HepG2 (cell line): ENCODE measurements around the gene TBC1D1. TPM values are rescaled to one million over a fixed set of nuclear protein-coding genes. Genes with fewer than 3 reads are reported as not detected.

ENCODE experiments used
- BHLHE40 ChIP-seq: IDR thresholded peaks from 2 replicates; pipeline ENCODE4 v1.6.1; 2011; ENCODE audit warnings: low read length, improper control_type of control experiment
- DRAP1 ChIP-seq: IDR thresholded peaks from 2 replicates; pipeline ENCODE4 v1.6.1; 2016; ENCODE audit warnings: missing genetic modification reagents, missing compliant biosample characterization
- FOSL1 ChIP-seq: sonication (generic); formaldehyde crosslinking; IDR thresholded peaks from 2 replicates; pipeline ENCODE4 v1.9.0; 2021; ENCODE audit warnings: missing genetic modification reagents, borderline replicate concordance
- KDM1A ChIP-seq: IDR thresholded peaks from 2 replicates; pipeline ENCODE4 v1.6.1; 2016; ENCODE audit warnings: missing compliant biosample characterization
- KIAA2018 ChIP-seq: sonication (generic); formaldehyde crosslinking; IDR thresholded peaks from 2 replicates; pipeline ENCODE4 v1.5.0; 2020; ENCODE audit warnings: mild to moderate bottlenecking, missing genetic modification reagents, borderline replicate concordance
- ZFP91 ChIP-seq: sonication (generic); formaldehyde crosslinking; IDR thresholded peaks from 2 replicates; pipeline ENCODE4 v1.9.0; 2022; ENCODE audit warnings: missing genetic modification reagents, mild to moderate bottlenecking, borderline replicate concordance
- ZNF614 ChIP-seq: IDR thresholded peaks from 2 replicates; pipeline ENCODE4 v1.6.1; 2018; ENCODE audit warnings: missing biosample characterization, missing genetic modification reagents, inconsistent platforms, borderline replicate concordance
- ZNF678 ChIP-seq: sonication (generic); formaldehyde crosslinking; IDR thresholded peaks from 2 replicates; pipeline ENCODE4 v1.4.0; 2020; ENCODE audit warnings: mild to moderate bottlenecking, missing genetic modification reagents
- polyA plus RNA-seq, 8 experiments: library from polyadenylated mRNA; depleted of rRNA in 3 of 8; stranded (reverse) in 7 of 8; unstranded in 1 of 8; fragments of >200 nt; fragmentation: Illumina TruSeq in 4 of 8; extraction: Trizol in 4 of 8; gene quantifications; 2 replicates each; pipeline versions ENCODE4 v1.2.1 to v1.2.3, GENCODE V29; 2011 to 2016; ENCODE audit warnings: low read depth in 4 of 8, missing spikeins in 1 of 8, mixed read lengths in 1 of 8; ENCODE audit not compliant: insufficient read depth in 1 of 8
- total RNA-seq, 5 experiments: library from RNA; depleted of rRNA; stranded (reverse); fragments of >200 nt; fragmentation: Illumina TruSeq; extraction: Trizol; gene quantifications; 2 replicates each; pipeline ENCODE4 v1.2.3, GENCODE V29; 2016; ENCODE audit warnings: low read depth in 1 of 5
- TF ChIP-seq, protein P1 (sequence below): sonication (generic); formaldehyde crosslinking; IDR thresholded peaks from one replicate; pipeline ENCODE4 v1.5.1; 2020; ENCODE audit warnings: mild to moderate bottlenecking, missing genetic modification reagents; ENCODE audit errors: not compliant biosample characterization

Gene TBC1D1
- total and polyA plus RNA-seq, 2 of the 13 experiments (the other 11 are each of a cell fraction or from before 2014, with no cell fraction given), result 37.3 to 62.8 TPM

- no peak for TF ChIP-seq ZFP91 (CRISPR knock-in tag)
- TF ChIP-seq BHLHE40, result no peak
- TF ChIP-seq DRAP1 (CRISPR knock-in tag), result no peak
- peak; percentile 33; the same call in 1 of the 2 replicates for TF ChIP-seq FOSL1 (CRISPR knock-in tag)
- no peak for TF ChIP-seq KIAA2018 (CRISPR knock-in tag)
- TF ChIP-seq ZNF614, result peak; percentile 74; the same call in 1 of the 2 replicates
- TF ChIP-seq, protein P1, sequence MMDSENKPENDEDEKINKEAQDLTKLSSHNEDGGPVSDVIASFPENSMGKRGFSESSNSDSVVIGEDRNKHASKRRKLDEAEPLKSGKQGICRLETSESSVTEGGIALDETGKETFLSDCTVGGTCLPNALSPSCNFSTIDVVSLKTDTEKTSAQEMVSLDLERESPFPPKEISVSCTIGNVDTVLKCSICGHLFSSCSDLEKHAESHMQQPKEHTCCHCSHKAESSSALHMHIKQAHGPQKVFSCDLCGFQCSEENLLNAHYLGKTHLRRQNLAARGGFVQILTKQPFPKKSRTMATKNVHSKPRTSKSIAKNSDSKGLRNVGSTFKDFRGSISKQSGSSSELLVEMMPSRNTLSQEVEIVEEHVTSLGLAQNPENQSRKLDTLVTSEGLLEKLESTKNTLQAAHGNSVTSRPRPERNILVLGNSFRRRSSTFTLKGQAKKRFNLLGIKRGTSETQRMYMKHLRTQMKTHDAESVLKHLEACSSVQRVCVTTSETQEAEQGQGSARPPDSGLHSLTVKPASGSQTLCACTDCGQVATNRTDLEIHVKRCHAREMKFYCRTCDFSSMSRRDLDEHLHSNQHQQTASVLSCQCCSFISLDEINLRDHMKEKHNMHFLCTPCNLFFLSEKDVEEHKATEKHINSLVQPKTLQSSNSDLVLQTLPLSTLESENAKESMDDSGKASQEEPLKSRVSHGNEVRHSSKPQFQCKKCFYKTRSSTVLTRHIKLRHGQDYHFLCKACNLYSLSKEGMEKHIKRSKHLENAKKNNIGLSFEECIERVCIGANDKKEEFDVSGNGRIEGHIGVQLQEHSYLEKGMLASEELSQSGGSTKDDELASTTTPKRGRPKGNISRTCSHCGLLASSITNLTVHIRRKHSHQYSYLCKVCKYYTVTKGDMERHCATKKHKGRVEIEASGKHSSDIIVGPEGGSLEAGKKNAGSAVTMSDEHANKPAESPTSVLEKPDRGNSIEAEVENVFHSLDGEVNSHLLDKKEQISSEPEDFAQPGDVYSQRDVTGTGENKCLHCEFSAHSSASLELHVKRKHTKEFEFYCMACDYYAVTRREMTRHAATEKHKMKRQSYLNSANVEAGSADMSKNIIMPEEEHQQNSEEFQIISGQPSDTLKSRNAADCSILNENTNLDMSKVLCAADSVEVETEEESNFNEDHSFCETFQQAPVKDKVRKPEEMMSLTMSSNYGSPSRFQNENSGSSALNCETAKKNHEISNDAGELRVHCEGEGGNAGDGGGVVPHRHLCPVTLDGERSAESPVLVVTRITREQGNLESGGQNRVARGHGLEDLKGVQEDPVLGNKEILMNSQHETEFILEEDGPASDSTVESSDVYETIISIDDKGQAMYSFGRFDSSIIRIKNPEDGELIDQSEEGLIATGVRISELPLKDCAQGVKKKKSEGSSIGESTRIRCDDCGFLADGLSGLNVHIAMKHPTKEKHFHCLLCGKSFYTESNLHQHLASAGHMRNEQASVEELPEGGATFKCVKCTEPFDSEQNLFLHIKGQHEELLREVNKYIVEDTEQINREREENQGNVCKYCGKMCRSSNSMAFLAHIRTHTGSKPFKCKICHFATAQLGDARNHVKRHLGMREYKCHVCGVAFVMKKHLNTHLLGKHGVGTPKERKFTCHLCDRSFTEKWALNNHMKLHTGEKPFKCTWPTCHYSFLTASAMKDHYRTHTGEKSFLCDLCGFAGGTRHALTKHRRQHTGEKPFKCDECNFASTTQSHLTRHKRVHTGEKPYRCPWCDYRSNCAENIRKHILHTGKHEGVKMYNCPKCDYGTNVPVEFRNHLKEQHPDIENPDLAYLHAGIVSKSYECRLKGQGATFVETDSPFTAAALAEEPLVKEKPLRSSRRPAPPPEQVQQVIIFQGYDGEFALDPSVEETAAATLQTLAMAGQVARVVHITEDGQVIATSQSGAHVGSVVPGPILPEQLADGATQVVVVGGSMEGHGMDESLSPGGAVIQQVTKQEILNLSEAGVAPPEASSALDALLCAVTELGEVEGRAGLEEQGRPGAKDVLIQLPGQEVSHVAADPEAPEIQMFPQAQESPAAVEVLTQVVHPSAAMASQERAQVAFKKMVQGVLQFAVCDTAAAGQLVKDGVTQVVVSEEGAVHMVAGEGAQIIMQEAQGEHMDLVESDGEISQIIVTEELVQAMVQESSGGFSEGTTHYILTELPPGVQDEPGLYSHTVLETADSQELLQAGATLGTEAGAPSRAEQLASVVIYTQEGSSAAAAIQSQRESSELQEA (CRISPR knock-in tag), result no peak
- TF ChIP-seq ZNF678 (CRISPR knock-in tag), result no peak
- no peak for TF ChIP-seq KDM1A (CRISPR knock-in tag)
Measured at GRCh38 chr4:38160487-38161207, 269.8 kb downstream of the TBC1D1 start (continued).
